GM19397 (cell line): ENCODE measurements around the gene MAGEB3.

ENCODE experiments used
- ATAC-seq: cut with Tn5 transposase; IDR thresholded peaks from one replicate; pipeline ENCODE4 v1.9.1; 2021; ENCODE audit warnings: mild to moderate bottlenecking, moderate library complexity; ENCODE audit not compliant: unreplicated experiment

MAGEB3 gene

GRCh38 chrX:30275498-30275897, 45.0 kb downstream of the MAGEB3 start:
- ATAC-seq: no peak

GRCh38 chrX:30278365-30278764, 47.9 kb downstream of the MAGEB3 start:
- ATAC-seq: no peak

- no peak for ATAC-seq
These were observed 50.0 kb downstream of the MAGEB3 start for GRCh38 chrX:30280428-30280827.

- no peak for ATAC-seq
These were observed 52.1 kb downstream of the MAGEB3 start for GRCh38 chrX:30282527-30282926.

GRCh38 chrX:30283456-30284200, 53.2 kb downstream of the MAGEB3 start:
- ATAC-seq: no peak
